ENCODE data around the gene FAM181B. TPM values are rescaled to one million over a fixed set of nuclear protein-coding genes. Genes with fewer than 3 reads are reported as not detected.

Gene FAM181B
- total and polyA plus RNA-seq, 2 of the 13 experiments (the other 11 are each of a cell fraction or from before 2014, with no cell fraction given), result not detected

DNA sequence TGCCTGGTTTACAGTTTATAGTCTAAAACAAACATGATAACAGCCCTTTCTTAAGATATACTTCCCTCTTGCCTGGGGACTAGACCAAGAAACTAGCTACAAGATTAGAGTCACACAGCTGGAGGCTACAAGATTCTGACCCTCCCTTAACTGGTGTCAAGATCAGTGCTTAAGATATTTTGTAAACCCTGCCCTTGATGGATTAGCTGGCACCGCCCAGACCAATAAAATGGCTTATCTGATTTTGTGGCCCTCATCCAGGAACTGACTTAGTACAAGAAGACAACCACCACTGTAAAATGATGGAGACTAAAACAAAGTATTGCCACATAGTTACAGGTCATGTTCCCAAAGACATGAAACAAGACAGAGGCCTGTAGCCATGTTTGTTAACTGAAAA lies 53.4 kb downstream of the FAM181B start (continued):
- TF ChIP-seq ZNF513 (CRISPR knock-in tag; conservative IDR thresholded peaks at IDR 0.05), result no peak
- no peak for TF ChIP-seq ZBTB7B (CRISPR knock-in tag; IDR thresholded peaks at IDR 0.05)
- no peak for TF ChIP-seq ZSCAN29 (CRISPR knock-in tag; conservative IDR thresholded peaks at IDR 0.05)
- TF ChIP-seq BRCA1 (CRISPR knock-in tag; IDR thresholded peaks at IDR 0.05), result no peak

Small RNAs within 50 kb of the gene (small RNA-seq; reads per million reads assigned to genes)
- gene RPS28P7 (ENCODE audit: insufficient read depth in 2 of 3, insufficient read length in 3 of 3, low read depth in 2 of 3, low replicate concordance in 1 of 3), result 0 reads per million in 3 experiments

Other genes starting within 250 kb of the FAM181B start
- gene PRCP, start 166.6 kb upstream of the FAM181B start, total RNA-seq (2016; rRNA removed; fragmentation: Illumina TruSeq; extraction: Trizol), result 49.9 and 84.2 TPM in 2 replicates
- gene PRCP, start 166.6 kb upstream of the FAM181B start, polyA plus RNA-seq (2011; rRNA removed), result 79.7 and 105 TPM in 2 replicates
- gene DDIAS, start 167.9 kb upstream of the FAM181B start, total RNA-seq (2016; rRNA removed; fragmentation: Illumina TruSeq; extraction: Trizol), result 13.0 and 23.5 TPM in 2 replicates
- gene DDIAS, start 167.9 kb upstream of the FAM181B start, polyA plus RNA-seq (2011; rRNA removed), result 2.2 and 3.5 TPM in 2 replicates

All from HepG2 (cell line).